HEK293 (cell line): Measurements from ENCODE around the gene ARSB.

Experiments used
- CTCF ChIA-PET: fragments of 350-600 bp; formaldehyde crosslinking; extraction: SDS; loops from one replicate; lab custom pipeline; 2021; ENCODE audit warnings: antibody characterized with exemption; lab: Yijun Ruan, JAX
- POLR2A ChIA-PET: fragments of 300-600 bp; formaldehyde crosslinking; extraction: SDS; loops from one replicate; lab custom pipeline; 2020; ENCODE audit warnings: antibody characterized with exemption, inconsistent platforms; lab: Yijun Ruan, JAX
- H3K27ac ChIP-seq: fragments of 200-500 bp; sonication (Bioruptor generic); 2 replicates; pipeline ENCODE4 v1.5.1; 2014; ENCODE audit warnings: low read depth, low read length, control low read depth, inconsistent platforms; ENCODE audit errors: extremely low read depth
- H3K36me3 ChIP-seq, 2 experiments: fragments of 200-500 bp in 1 of 2; sonication (Bioruptor generic) in 1 of 2; 1 replicate in 1 of 2; 2 replicates in 1 of 2; pipeline ENCODE4 v1.5.1; 2014 to 2017; ENCODE audit warnings: inconsistent platforms in 2 of 2, low read length in 2 of 2; ENCODE audit not compliant: control insufficient read depth in 2 of 2, insufficient read depth in 1 of 2
- H3K4me1 ChIP-seq: fragments of 200-500 bp; sonication (Bioruptor generic); 2 replicates; pipeline ENCODE4 v1.5.1; 2014; ENCODE audit warnings: mild to moderate bottlenecking, low read length, inconsistent platforms; ENCODE audit not compliant: control insufficient read depth, insufficient read depth
- H3K4me3 ChIP-seq: 2 replicates; pipeline ENCODE4 v1.5.1; 2011; ENCODE audit warnings: low read depth, mild to moderate bottlenecking, control low read depth, low read length, moderate library complexity
- H3K9me3 ChIP-seq: fragments of 200-500 bp; sonication (Bioruptor generic); 2 replicates; pipeline ENCODE4 v1.5.1; 2014; ENCODE audit warnings: low read depth, low read length, inconsistent platforms; ENCODE audit not compliant: control insufficient read depth, insufficient read depth
- BCL11B ChIP-seq: fragments of 450-650 bp; formaldehyde crosslinking; IDR thresholded peaks from 2 replicates; pipeline ENCODE4 v1.5.1; 2016; ENCODE audit warnings: low read depth, missing biosample characterization, missing genetic modification characterization
- HOXC10 ChIP-seq: sonication (generic); formaldehyde crosslinking; IDR thresholded peaks from 2 replicates; pipeline ENCODE4 v1.8.1; 2023; ENCODE audit warnings: mild to moderate bottlenecking, missing genetic modification reagents
- KLF10 ChIP-seq: fragments of 450-650 bp; IDR thresholded peaks from 2 replicates; pipeline ENCODE4 v1.5.1; 2018; ENCODE audit warnings: missing biosample characterization, mild to moderate bottlenecking, missing genetic modification characterization
- KLF8 ChIP-seq: fragments of 450-650 bp; formaldehyde crosslinking; IDR thresholded peaks from 2 replicates; pipeline ENCODE4 v1.5.1; 2016; ENCODE audit warnings: missing biosample characterization, missing genetic modification characterization
- MZF1 ChIP-seq: fragments of 450-650 bp; formaldehyde crosslinking; IDR thresholded peaks from 2 replicates; pipeline ENCODE4 v1.5.1; 2017; ENCODE audit warnings: missing biosample characterization, missing genetic modification characterization, borderline replicate concordance
- PRDM2 ChIP-seq: fragments of 450-650 bp; formaldehyde crosslinking; IDR thresholded peaks from 2 replicates; pipeline ENCODE4 v1.5.1; 2016; ENCODE audit warnings: missing biosample characterization, missing genetic modification characterization, borderline replicate concordance
- YY2 ChIP-seq: fragments of 450-650 bp; formaldehyde crosslinking; IDR thresholded peaks from 2 replicates; pipeline ENCODE4 v1.5.1; 2016; ENCODE audit warnings: missing biosample characterization, missing genetic modification characterization
- ZBTB1 ChIP-seq: fragments of 450-650 bp; formaldehyde crosslinking; IDR thresholded peaks from 2 replicates; pipeline ENCODE4 v1.5.1; 2016; ENCODE audit warnings: missing biosample characterization, missing genetic modification characterization
- ZBTB10 ChIP-seq: fragments of 450-650 bp; formaldehyde crosslinking; IDR thresholded peaks from 2 replicates; pipeline ENCODE4 v1.5.1; 2016; ENCODE audit warnings: missing biosample characterization, missing genetic modification characterization
- ZEB2 ChIP-seq: fragments of 450-650 bp; formaldehyde crosslinking; IDR thresholded peaks from 2 replicates; pipeline ENCODE4 v1.5.1; 2016; ENCODE audit warnings: missing biosample characterization, missing genetic modification characterization
- ZFP41 ChIP-seq: fragments of 450-650 bp; formaldehyde crosslinking; IDR thresholded peaks from 2 replicates; pipeline ENCODE4 v1.5.1; 2016; ENCODE audit warnings: missing biosample characterization, missing genetic modification characterization, borderline replicate concordance
- ZFP69B ChIP-seq: fragments of 450-650 bp; formaldehyde crosslinking; IDR thresholded peaks from 2 replicates; pipeline ENCODE4 v1.5.1; 2016; ENCODE audit warnings: missing biosample characterization, missing genetic modification characterization
- ZNF157 ChIP-seq: fragments of 450-650 bp; formaldehyde crosslinking; IDR thresholded peaks from 2 replicates; pipeline ENCODE4 v1.5.1; 2016; ENCODE audit warnings: missing biosample characterization, missing genetic modification characterization
- ZNF19 ChIP-seq: fragments of 450-650 bp; formaldehyde crosslinking; IDR thresholded peaks from 2 replicates; pipeline ENCODE4; 2016; ENCODE audit warnings: missing biosample characterization, missing genetic modification characterization, low read depth
- ZNF473 ChIP-seq: fragments of 450-650 bp; formaldehyde crosslinking; IDR thresholded peaks from 2 replicates; pipeline ENCODE4 v1.5.1; 2017; ENCODE audit warnings: missing biosample characterization, missing genetic modification characterization
- ZNF501 ChIP-seq: fragments of 450-650 bp; formaldehyde crosslinking; IDR thresholded peaks from 2 replicates; pipeline ENCODE4 v1.5.1; 2016; ENCODE audit warnings: missing biosample characterization, missing genetic modification characterization
- ZNF548 ChIP-seq: fragments of 450-650 bp; formaldehyde crosslinking; IDR thresholded peaks from 2 replicates; pipeline ENCODE4 v1.5.1; 2016; ENCODE audit warnings: missing biosample characterization, missing genetic modification characterization
- ZNF626 ChIP-seq: fragments of 450-650 bp; sonication (Bioruptor Pico); formaldehyde crosslinking; IDR thresholded peaks from 2 replicates; pipeline ENCODE4 v1.5.1; 2018; ENCODE audit warnings: missing biosample characterization, missing genetic modification characterization, inconsistent platforms
- ZNF837 ChIP-seq: fragments of 450-650 bp; formaldehyde crosslinking; IDR thresholded peaks from 2 replicates; pipeline ENCODE4 v1.5.1; 2016; ENCODE audit warnings: missing biosample characterization, missing genetic modification characterization
- ZSCAN30 ChIP-seq: fragments of 450-650 bp; IDR thresholded peaks from 2 replicates; pipeline ENCODE4 v1.5.1; 2018; ENCODE audit warnings: missing biosample characterization, mild to moderate bottlenecking, missing genetic modification characterization, moderate library complexity
- TF ChIP-seq, protein P1 (sequence below): fragments of 450-650 bp; formaldehyde crosslinking; IDR thresholded peaks from 2 replicates; pipeline ENCODE4 v1.5.1; 2016; ENCODE audit warnings: missing biosample characterization, missing genetic modification characterization
- TF ChIP-seq, protein P2 (sequence below): fragments of 450-650 bp; formaldehyde crosslinking; IDR thresholded peaks from 2 replicates; pipeline ENCODE4 v1.5.1; 2016; ENCODE audit warnings: missing biosample characterization, missing genetic modification characterization, borderline replicate concordance

ARSB gene

GRCh38 chr5:78803941-78804340, 181.2 kb downstream of the ARSB start (continued):
- TF ChIP-seq MZF1: no peak
- TF ChIP-seq ZSCAN30 (tag by site-specific recombination): no peak
- TF ChIP-seq ZNF548 (tag by site-specific recombination): no peak
- TF ChIP-seq YY2 (tag by site-specific recombination): no peak
- no peak for TF ChIP-seq ZNF19

DNA sequence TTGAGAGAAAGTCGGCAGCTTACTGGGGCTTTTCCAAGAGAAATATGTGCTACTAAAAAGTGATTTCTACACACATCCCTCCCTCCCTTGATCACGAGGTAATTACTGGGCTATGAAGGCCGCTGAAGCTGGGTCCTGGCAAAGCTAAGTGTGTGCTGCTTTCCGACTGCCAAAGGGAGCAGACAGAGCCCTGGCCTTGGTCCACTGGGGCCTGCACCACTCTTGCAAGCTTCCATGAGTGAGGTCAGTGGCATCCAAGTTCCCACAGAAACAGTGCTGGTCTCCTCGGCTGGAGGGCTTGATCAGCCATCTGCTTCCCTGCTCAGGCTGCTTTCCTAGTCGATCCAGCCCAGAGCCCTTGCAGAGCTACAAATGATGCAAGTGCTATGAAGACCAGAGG, 181.8 kb downstream of the ARSB start:
- ChIA-PET POLR2A (no interaction called here), CTCF (interaction anchor here (0.7 kb wide), 1 partner anchor 53 kb away, joined by 3 read pairs; no protein-coding TSS in a partner anchor)
- no peaks in the 10 kb centered on the region for H3K9me3 ChIP-seq
- no peak overlapping the region for H3K27ac ChIP-seq
- H3K4me3 ChIP-seq: no peak overlapping the region
- TF ChIP-seq ZBTB10 (tag by site-specific recombination) (no peak), ZFP41 (tag by site-specific recombination) (no peak), KLF8 (tag by site-specific recombination) (no peak), PRDM2 (tag by site-specific recombination) (no peak), ZNF473 (tag by site-specific recombination) (no peak), HOXC10 (CRISPR knock-in tag) (no peak), ZBTB1 (no peak)
- TF ChIP-seq, protein P1, sequence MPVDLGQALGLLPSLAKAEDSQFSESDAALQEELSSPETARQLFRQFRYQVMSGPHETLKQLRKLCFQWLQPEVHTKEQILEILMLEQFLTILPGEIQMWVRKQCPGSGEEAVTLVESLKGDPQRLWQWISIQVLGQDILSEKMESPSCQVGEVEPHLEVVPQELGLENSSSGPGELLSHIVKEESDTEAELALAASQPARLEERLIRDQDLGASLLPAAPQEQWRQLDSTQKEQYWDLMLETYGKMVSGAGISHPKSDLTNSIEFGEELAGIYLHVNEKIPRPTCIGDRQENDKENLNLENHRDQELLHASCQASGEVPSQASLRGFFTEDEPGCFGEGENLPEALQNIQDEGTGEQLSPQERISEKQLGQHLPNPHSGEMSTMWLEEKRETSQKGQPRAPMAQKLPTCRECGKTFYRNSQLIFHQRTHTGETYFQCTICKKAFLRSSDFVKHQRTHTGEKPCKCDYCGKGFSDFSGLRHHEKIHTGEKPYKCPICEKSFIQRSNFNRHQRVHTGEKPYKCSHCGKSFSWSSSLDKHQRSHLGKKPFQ (tag by site-specific recombination): no peak
- no peaks in the 10 kb centered on the region for H3K36me3 ChIP-seq
- no peaks in the 10 kb centered on the region for H3K4me1 ChIP-seq

DNA sequence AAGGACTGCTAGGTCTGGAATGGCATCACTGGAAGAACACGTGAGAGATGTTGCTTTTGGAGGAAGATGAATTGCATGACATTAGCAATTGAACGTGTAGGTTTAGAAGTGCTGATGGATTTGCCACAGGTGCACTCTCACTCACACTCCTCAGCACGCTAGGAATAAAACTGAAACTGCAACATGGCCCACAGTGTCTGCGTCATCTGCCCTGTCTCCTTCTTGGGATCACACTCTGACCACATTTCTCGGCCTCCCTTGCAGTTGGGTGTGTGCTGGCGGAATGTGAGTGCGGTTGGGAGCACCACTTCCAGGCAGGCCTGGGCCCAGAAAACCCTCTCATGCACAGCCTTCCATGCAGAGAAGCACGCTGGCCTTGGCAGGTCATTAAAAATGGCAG, 183.7 kb downstream of the ARSB start:
- H3K9me3 ChIP-seq: no peaks in the 10 kb centered on the region
- ChIA-PET POLR2A (no interaction called here), CTCF (no interaction called here)
- no peaks in the 10 kb centered on the region for H3K36me3 ChIP-seq
- no peaks in the 10 kb centered on the region for H3K4me1 ChIP-seq
- H3K4me3 ChIP-seq: no peak overlapping the region
- no peak overlapping the region for H3K27ac ChIP-seq
- TF ChIP-seq ZBTB1 (no peak), ZEB2 (no peak), KLF10 (tag by site-specific recombination) (no peak), ZNF837 (tag by site-specific recombination) (no peak), ZNF626 (no peak), ZNF501 (no peak), ZFP69B (no peak), ZNF157 (tag by site-specific recombination) (no peak), BCL11B (no peak)
- TF ChIP-seq, protein P2, sequence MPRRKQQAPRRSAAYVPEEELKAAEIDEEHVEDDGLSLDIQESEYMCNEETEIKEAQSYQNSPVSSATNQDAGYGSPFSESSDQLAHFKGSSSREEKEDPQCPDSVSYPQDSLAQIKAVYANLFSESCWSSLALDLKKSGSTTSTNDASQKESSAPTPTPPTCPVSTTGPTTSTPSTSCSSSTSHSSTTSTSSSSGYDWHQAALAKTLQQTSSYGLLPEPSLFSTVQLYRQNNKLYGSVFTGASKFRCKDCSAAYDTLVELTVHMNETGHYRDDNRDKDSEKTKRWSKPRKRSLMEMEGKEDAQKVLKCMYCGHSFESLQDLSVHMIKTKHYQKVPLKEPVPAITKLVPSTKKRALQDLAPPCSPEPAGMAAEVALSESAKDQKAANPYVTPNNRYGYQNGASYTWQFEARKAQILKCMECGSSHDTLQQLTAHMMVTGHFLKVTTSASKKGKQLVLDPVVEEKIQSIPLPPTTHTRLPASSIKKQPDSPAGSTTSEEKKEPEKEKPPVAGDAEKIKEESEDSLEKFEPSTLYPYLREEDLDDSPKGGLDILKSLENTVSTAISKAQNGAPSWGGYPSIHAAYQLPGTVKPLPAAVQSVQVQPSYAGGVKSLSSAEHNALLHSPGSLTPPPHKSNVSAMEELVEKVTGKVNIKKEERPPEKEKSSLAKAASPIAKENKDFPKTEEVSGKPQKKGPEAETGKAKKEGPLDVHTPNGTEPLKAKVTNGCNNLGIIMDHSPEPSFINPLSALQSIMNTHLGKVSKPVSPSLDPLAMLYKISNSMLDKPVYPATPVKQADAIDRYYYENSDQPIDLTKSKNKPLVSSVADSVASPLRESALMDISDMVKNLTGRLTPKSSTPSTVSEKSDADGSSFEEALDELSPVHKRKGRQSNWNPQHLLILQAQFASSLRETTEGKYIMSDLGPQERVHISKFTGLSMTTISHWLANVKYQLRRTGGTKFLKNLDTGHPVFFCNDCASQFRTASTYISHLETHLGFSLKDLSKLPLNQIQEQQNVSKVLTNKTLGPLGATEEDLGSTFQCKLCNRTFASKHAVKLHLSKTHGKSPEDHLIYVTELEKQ (tag by site-specific recombination): no peak
